HepG2 (cell line): ENCODE data around the gene APH1B. TPM values are rescaled to one million over a fixed set of nuclear protein-coding genes. Genes with fewer than 3 reads are reported as not detected.

Experiments used
- ATAC-seq: fragments of 200-7000 bp; cut with Tn5 transposase; 3 replicates; pipeline ENCODE4 v1.9.1; 2020; ENCODE audit warnings: mild to moderate bottlenecking, moderate library complexity
- BruUV-seq: library from RNA; stranded (reverse); fragments of 400-500 nt; replicated peaks from 2 replicates; lab custom pipeline; 2021; lab: Mats Ljungman, UMichigan
- CTCF ChIA-PET: fragments of 300-600 bp; formaldehyde crosslinking; extraction: SDS; loops from one replicate; lab custom pipeline; 2021; ENCODE audit warnings: low total read pairs, inconsistent platforms, low intra/inter-chr PET ratio; lab: Yijun Ruan, JAX
- POLR2A ChIA-PET: fragments of 350-600 bp; sonication (Branson Sonifier 250); formaldehyde crosslinking; loops from one replicate; lab custom pipeline; 2020; ENCODE audit warnings: antibody characterized with exemption, inconsistent platforms; lab: Yijun Ruan, JAX
- DNase-seq: peaks from one replicate; pipeline ENCODE4 v3.0.0-alpha.2; 2015; ENCODE audit warnings: low spot score
- FAIRE-seq: peaks from 3 replicates; lab custom pipeline; 2011; peaks lifted over from hg19 to GRCh38; lab: Jason Lieb, UNC
- H2AFZ ChIP-seq: one replicate; pipeline ENCODE4 v1.6.1; 2011; ENCODE audit warnings: low read length, inconsistent platforms
- H3K27ac ChIP-seq: fragments of 300-600 bp; 3 replicates; pipeline ENCODE4 v1.8.0; 2011; ENCODE audit warnings: mixed run types, mild to moderate bottlenecking, mixed read lengths, low read length, inconsistent platforms; ENCODE audit not compliant: insufficient read depth; ENCODE audit errors: extremely low read length
- H3K27me3 ChIP-seq, 2 experiments: fragments of 200-600 bp in 1 of 2; 2 replicates in 1 of 2; 3 replicates in 1 of 2; pipeline versions ENCODE4 v1.6.0 to v1.8.0; 2011; ENCODE audit warnings: low read length in 2 of 2, mild to moderate bottlenecking in 2 of 2, moderate library complexity in 2 of 2, inconsistent platforms in 1 of 2; ENCODE audit not compliant: insufficient read depth in 2 of 2, control insufficient read depth in 1 of 2
- H3K36me3 ChIP-seq, 2 experiments: fragments of 200-600 bp in 1 of 2; replicated peaks in 1 of 2; 2 replicates in 1 of 2; 3 replicates in 1 of 2; pipeline versions ENCODE4 v1.5.1 to v1.8.0; 2011; ENCODE audit warnings: low read length in 2 of 2, inconsistent platforms in 1 of 2; ENCODE audit not compliant: insufficient read depth in 2 of 2, control insufficient read depth in 1 of 2
- H3K4me1 ChIP-seq: 2 replicates; pipeline ENCODE4 v1.5.1; 2012; ENCODE audit warnings: low read length, inconsistent platforms; ENCODE audit not compliant: insufficient read depth
- H3K4me2 ChIP-seq: 2 replicates; pipeline ENCODE4 v1.6.0; 2011; ENCODE audit warnings: low read depth, low read length, inconsistent platforms
- H3K4me3 ChIP-seq, 3 experiments: fragments of 200-600 bp in 1 of 3; sonication (generic), shearing (Covaris generic) in 1 of 3; replicated peaks in 1 of 3; 2 replicates each; pipeline ENCODE4 v1.5.1; 2011 to 2016; ENCODE audit warnings: low read length in 3 of 3, inconsistent platforms in 2 of 3, low read depth in 2 of 3, mild to moderate bottlenecking in 2 of 3, control low read depth in 1 of 3, mixed read lengths in 1 of 3; ENCODE audit not compliant: insufficient read depth in 1 of 3
- H3K79me2 ChIP-seq: one replicate; pipeline ENCODE4 v1.6.1; 2011; ENCODE audit warnings: low read length, inconsistent platforms; ENCODE audit not compliant: insufficient read depth
- H3K9ac ChIP-seq: 2 replicates; pipeline ENCODE4 v1.6.0; 2011; ENCODE audit warnings: mild to moderate bottlenecking, low read depth, low read length, inconsistent platforms; ENCODE audit not compliant: insufficient read depth
- H3K9me3 ChIP-seq: 2 replicates; pipeline ENCODE4 v1.5.1; 2012; ENCODE audit warnings: mild to moderate bottlenecking, low read length
- H4K20me1 ChIP-seq: 2 replicates; pipeline ENCODE4 v1.6.0; 2011; ENCODE audit warnings: inconsistent platforms, mild to moderate bottlenecking, low read length, moderate library complexity; ENCODE audit not compliant: insufficient read depth
- BRF2 ChIP-seq: sonication (generic); formaldehyde crosslinking; IDR thresholded peaks from 2 replicates; pipeline ENCODE4 v1.8.1; 2022; ENCODE audit warnings: mild to moderate bottlenecking, missing genetic modification reagents
- ERF ChIP-seq: IDR thresholded peaks from 2 replicates; pipeline ENCODE4 v1.6.1; 2018; ENCODE audit warnings: missing biosample characterization, missing genetic modification reagents
- HCFC1 ChIP-seq: fragments of 150-350 bp; IDR thresholded peaks from 2 replicates; pipeline ENCODE4 v1.6.1; 2014; ENCODE audit warnings: low read depth, low read length
- HOXA7 ChIP-seq: sonication (generic); formaldehyde crosslinking; IDR thresholded peaks from 2 replicates; pipeline ENCODE4 v1.8.1; 2022; ENCODE audit warnings: mild to moderate bottlenecking, missing genetic modification reagents, moderate library complexity
- KDM6A ChIP-seq: IDR thresholded peaks from 2 replicates; pipeline ENCODE4 v1.6.1; 2016; ENCODE audit warnings: low read depth
- MXD4 ChIP-seq: IDR thresholded peaks from 2 replicates; pipeline ENCODE4 v1.6.1; 2016; ENCODE audit warnings: mild to moderate bottlenecking, missing biosample characterization, missing genetic modification reagents
- NFIB ChIP-seq: sonication (generic); formaldehyde crosslinking; IDR thresholded peaks from 2 replicates; pipeline ENCODE4 v1.9.0; 2021; ENCODE audit warnings: missing genetic modification reagents, mild to moderate bottlenecking, borderline replicate concordance
- NPAS2 ChIP-seq: sonication (generic); formaldehyde crosslinking; IDR thresholded peaks from 2 replicates; pipeline ENCODE4 v1.8.0; 2022; ENCODE audit warnings: mild to moderate bottlenecking, missing genetic modification reagents, borderline replicate concordance
- PBX3 ChIP-seq: sonication (generic); formaldehyde crosslinking; IDR thresholded peaks from 2 replicates; pipeline ENCODE4 v1.8.1; 2023; ENCODE audit warnings: missing genetic modification reagents, inconsistent platforms, borderline replicate concordance
- SNAPC2 ChIP-seq: sonication (generic); formaldehyde crosslinking; IDR thresholded peaks from 2 replicates; pipeline ENCODE4 v1.8.1; 2022; ENCODE audit warnings: mild to moderate bottlenecking, missing genetic modification reagents
- ZBTB25 ChIP-seq: IDR thresholded peaks from 2 replicates; pipeline ENCODE4 v1.6.1; 2018; ENCODE audit warnings: missing genetic modification reagents
- ZBTB7B ChIP-seq: sonication (generic); formaldehyde crosslinking; IDR thresholded peaks from 2 replicates; pipeline ENCODE4 v1.4.0; 2020; ENCODE audit warnings: missing genetic modification reagents
- ZNF275 ChIP-seq: sonication (generic); formaldehyde crosslinking; IDR thresholded peaks from 2 replicates; pipeline ENCODE4 v1.8.0; 2022; ENCODE audit warnings: missing genetic modification reagents, mild to moderate bottlenecking, inconsistent platforms, borderline replicate concordance
- in situ Hi-C: cut with HindIII; loops from 2 replicates; pipeline ENCODE4 v1.10.0; 2017; ENCODE audit warnings: low pct_unique_long_range_greater_than_20kb; ENCODE audit not compliant: extremely low pct_ligation_motif_present
- intact Hi-C: fragments of 100-400 bp; cut with micrococcal nuclease; formaldehyde crosslinking; loops from one replicate; pipeline ENCODE4 v1.10.0; 2022; ENCODE audit not compliant: unreplicated experiment
- polyA plus RNA-seq, 8 experiments: library from polyadenylated mRNA; depleted of rRNA in 3 of 8; stranded (reverse) in 7 of 8; unstranded in 1 of 8; fragments of >200 nt; fragmentation: Illumina TruSeq in 4 of 8; extraction: Trizol in 4 of 8; gene quantifications; 2 replicates each; pipeline versions ENCODE4 v1.2.1 to v1.2.3, GENCODE V29; 2011 to 2016; ENCODE audit warnings: low read depth in 4 of 8, missing spikeins in 1 of 8, mixed read lengths in 1 of 8; ENCODE audit not compliant: insufficient read depth in 1 of 8
- total RNA-seq, 5 experiments: library from RNA; depleted of rRNA; stranded (reverse); fragments of >200 nt; fragmentation: Illumina TruSeq; extraction: Trizol; gene quantifications; 2 replicates each; pipeline ENCODE4 v1.2.3, GENCODE V29; 2016; ENCODE audit warnings: low read depth in 1 of 5

Gene APH1B
- total and polyA plus RNA-seq, 2 of the 13 experiments (the other 11 are each of a cell fraction or from before 2014, with no cell fraction given), result 0.45 to 1.00 TPM

- Histone ChIP-seq H3K27ac (no peak overlapping the region), H3K4me3 (no peak overlapping the region), H3K27me3 (no peaks in the 10 kb centered on the region), H3K36me3 (no peaks in the 10 kb centered on the region), H3K4me2 (no peak overlapping the region), H3K79me2 (no peaks in the 10 kb centered on the region), H2AFZ (no peak overlapping the region), H4K20me1 (no peaks in the 10 kb centered on the region), H3K9ac (no peak overlapping the region), H3K9me3 (no peaks in the 10 kb centered on the region), H3K4me1 (peaks cover 23% of the 10 kb centered on the region)
- CTCF ChIA-PET, result no interaction called here
- TF ChIP-seq KDM6A (CRISPR knock-in tag), result no peak
- TF ChIP-seq ZNF275, result no peak
- TF ChIP-seq ERF (CRISPR knock-in tag), result no peak
- TF ChIP-seq MXD4 (CRISPR knock-in tag), result no peak
- TF ChIP-seq HOXA7 (CRISPR knock-in tag), result no peak
- no peak for TF ChIP-seq HCFC1
- TF ChIP-seq BRF2, result no peak
- TF ChIP-seq PBX3, result no peak
- TF ChIP-seq SNAPC2 (CRISPR knock-in tag), result no peak
- no peak for TF ChIP-seq ZBTB25 (CRISPR knock-in tag)
- TF ChIP-seq NFIB (CRISPR knock-in tag), result no peak
- no peak for TF ChIP-seq ZBTB7B (CRISPR knock-in tag)
- TF ChIP-seq NPAS2 (CRISPR knock-in tag), result no peak
- FAIRE-seq (no peak), DNase-seq (no peak), ATAC-seq (no peak)
- no TSS peak for BruUV-seq
- in situ Hi-C loops (loop anchor here (25.0 kb wide), 1 partner anchor 271 kb away; no protein-coding TSS in a partner anchor), intact Hi-C loops (loop anchor here (5.0 kb wide), 1 partner anchor 306 kb away; the partner anchor contains the start of gene FBXL22)
- POLR2A ChIA-PET, result interaction anchor here (1.5 kb wide), 1 partner anchor 35 kb away, joined by 3 read pairs; no protein-coding TSS in a partner anchor
Measured at GRCh38 chr15:63291507-63291906, 14.1 kb downstream of the APH1B start.
